K562 (cell line): ENCODE results near the gene GDPD2. TPM values are rescaled to one million over a fixed set of nuclear protein-coding genes. Genes with fewer than 3 reads are reported as not detected.

Experiments used
- ATAC-seq: fragments of 200-7000 bp; cut with Tn5 transposase; 3 replicates; pipeline ENCODE4 v1.9.1; 2020; ENCODE audit warnings: moderate library complexity
- BruUV-seq: library from RNA; stranded (reverse); fragments of 400-500 nt; replicated peaks from 2 replicates; lab custom pipeline; 2021; lab: Mats Ljungman, UMichigan
- CTCF ChIA-PET: fragments of 300-600 bp; formaldehyde crosslinking; extraction: SDS; loops from one replicate; lab custom pipeline; 2021; ENCODE audit warnings: low intra/inter-chr PET ratio; lab: Yijun Ruan, JAX
- POLR2A ChIA-PET: fragments of 300-600, 350-650 bp; sonication (Branson Sonifier 250); formaldehyde crosslinking; extraction: SDS; loops from one replicate; lab custom pipeline; 2021; ENCODE audit warnings: antibody characterized with exemption, inconsistent platforms; lab: Yijun Ruan, JAX
- DNase-seq, 4 experiments: peaks; one replicate each; pipeline versions ENCODE4 v3.0.0 to v3.0.0-alpha.2; 2011 to 2018; ENCODE audit warnings: low spot score in 3 of 4, mixed read lengths in 3 of 4; ENCODE audit errors: extremely low read depth in 1 of 4
- FAIRE-seq: peaks from 2 replicates; lab custom pipeline; 2011; peaks lifted over from hg19 to GRCh38; lab: Jason Lieb, UNC
- H2AFZ ChIP-seq: 2 replicates; pipeline ENCODE4 v1.6.0; 2011; ENCODE audit warnings: low read depth, low read length, control low read depth, inconsistent platforms
- H3K27ac ChIP-seq: fragments of 200-600 bp; 3 replicates; pipeline ENCODE4 v1.8.0; 2011; ENCODE audit warnings: low read depth, mild to moderate bottlenecking, control low read depth, inconsistent platforms, low read length, moderate library complexity, mixed read lengths; ENCODE audit errors: extremely low read depth
- H3K27me3 ChIP-seq, 2 experiments: fragments of 300-600 bp in 1 of 2; 2 replicates in 1 of 2; 3 replicates in 1 of 2; pipeline versions ENCODE4 v1.6.0 to v1.8.0; 2011; ENCODE audit warnings: inconsistent platforms in 2 of 2, low read length in 2 of 2, mild to moderate bottlenecking in 1 of 2, mixed read lengths in 1 of 2, moderate library complexity in 1 of 2; ENCODE audit not compliant: control insufficient read depth in 2 of 2, insufficient read depth in 2 of 2
- H3K36me3 ChIP-seq: fragments of 300-600 bp; 3 replicates; pipeline ENCODE4 v1.8.0; 2011; ENCODE audit warnings: mild to moderate bottlenecking, low read length, inconsistent platforms; ENCODE audit not compliant: control insufficient read depth, insufficient read depth
- H3K4me1 ChIP-seq, 2 experiments: fragments of 200-600 bp in 1 of 2; replicated peaks in 1 of 2; 2 replicates in 1 of 2; 3 replicates in 1 of 2; pipeline versions ENCODE4 v1.5.1 to v1.8.0; 2011; ENCODE audit warnings: inconsistent platforms in 2 of 2, low read length in 2 of 2, mild to moderate bottlenecking in 1 of 2, mixed read lengths in 1 of 2, moderate library complexity in 1 of 2; ENCODE audit not compliant: control insufficient read depth in 2 of 2, insufficient read depth in 2 of 2
- H3K4me2 ChIP-seq: 2 replicates; pipeline ENCODE4 v1.6.1; 2011; ENCODE audit warnings: low read length, control low read depth, inconsistent platforms, mixed read lengths; ENCODE audit not compliant: insufficient read depth
- H3K4me3 ChIP-seq: fragments of 200-600 bp; sonication (generic), shearing (Covaris generic); 2 replicates; pipeline ENCODE4 v1.5.1; 2016; ENCODE audit warnings: control low read depth, inconsistent platforms
- H3K79me2 ChIP-seq: fragments of 200-600 bp; 3 replicates; pipeline ENCODE4 v1.8.0; 2011; ENCODE audit warnings: low read length, inconsistent platforms; ENCODE audit not compliant: control insufficient read depth, insufficient read depth
- H3K9ac ChIP-seq, 2 experiments: 2 replicates each; pipeline versions ENCODE4 v1.6.0 to v1.6.1; 2011; ENCODE audit warnings: low read depth in 2 of 2, low read length in 2 of 2, control low read depth in 1 of 2, inconsistent platforms in 1 of 2, mild to moderate bottlenecking in 1 of 2, mixed read lengths in 1 of 2; ENCODE audit not compliant: insufficient read depth in 1 of 2
- H3K9me1 ChIP-seq: one replicate; pipeline ENCODE4 v1.6.0; 2011; ENCODE audit warnings: inconsistent platforms, mild to moderate bottlenecking, low read length, moderate library complexity; ENCODE audit not compliant: control insufficient read depth, insufficient read depth
- H3K9me3 ChIP-seq: replicated peaks from 2 replicates; pipeline ENCODE4 v1.5.1; 2011; ENCODE audit warnings: low read depth, low read length, inconsistent platforms; ENCODE audit not compliant: control insufficient read depth, insufficient read depth
- H4K20me1 ChIP-seq: replicated peaks from 2 replicates; pipeline ENCODE4 v1.6.1; 2011; ENCODE audit warnings: low read length, inconsistent platforms, mixed read lengths; ENCODE audit not compliant: control insufficient read depth, insufficient read depth
- ATF4 ChIP-seq: fragments of 450-650 bp; formaldehyde crosslinking; IDR thresholded peaks from 2 replicates; pipeline ENCODE4 v1.4.0; 2022; ENCODE audit warnings: mild to moderate bottlenecking, moderate library complexity
- CEBPB ChIP-seq: fragments of 450-650 bp; IDR thresholded peaks from 2 replicates; pipeline ENCODE4 v1.6.1; 2016; ENCODE audit warnings: missing genetic modification characterization, missing compliant biosample characterization
- CREBBP ChIP-seq: IDR thresholded peaks from one replicate; pipeline ENCODE4 v1.6.1; 2012; ENCODE audit warnings: low read depth, mild to moderate bottlenecking, control low read depth, inconsistent platforms, low read length
- CTCF ChIP-seq, 3 experiments: IDR thresholded peaks in 2 of 3; conservative IDR thresholded peaks in 1 of 3; 2 replicates each; pipeline ENCODE4 v1.5.1; 2011 to 2012; ENCODE audit warnings: low read length in 3 of 3, mild to moderate bottlenecking in 3 of 3, control low read depth in 2 of 3, improper control_type of control experiment in 1 of 3, inconsistent platforms in 1 of 3, low read depth in 1 of 3, mixed read lengths in 1 of 3, moderate library complexity in 1 of 3; ENCODE audit not compliant: insufficient read depth in 2 of 3
- E2F8 ChIP-seq: fragments of 450-650 bp; IDR thresholded peaks from 2 replicates; pipeline ENCODE4 v1.7.1; 2018; ENCODE audit warnings: mild to moderate bottlenecking, low read depth; ENCODE audit not compliant: partially characterized antibody
- EP300 ChIP-seq: IDR thresholded peaks from 2 replicates; pipeline ENCODE4 v1.6.1; 2012; ENCODE audit warnings: low read length, improper control_type of control experiment
- GTF3C2 ChIP-seq: IDR thresholded peaks from 3 replicates; pipeline ENCODE4 v1.6.1; 2011; ENCODE audit warnings: borderline replicate concordance, mild to moderate bottlenecking, moderate library complexity; ENCODE audit not compliant: insufficient read length; ENCODE audit errors: extremely low read depth
- NFRKB ChIP-seq: fragments of 450-650 bp; IDR thresholded peaks from 2 replicates; pipeline ENCODE4 v1.6.1; 2016; ENCODE audit warnings: low read depth
- TAF15 ChIP-seq: fragments of 200-400 bp; formaldehyde crosslinking; IDR thresholded peaks from 2 replicates; pipeline ENCODE4 v1.6.1; 2017; ENCODE audit warnings: mild to moderate bottlenecking, low read depth, low read length, moderate library complexity
- TARDBP ChIP-seq: fragments of 450-650 bp; IDR thresholded peaks from 2 replicates; pipeline ENCODE4 v1.6.1; 2016
- TGIF2 ChIP-seq: sonication (generic); formaldehyde crosslinking; IDR thresholded peaks from 2 replicates; pipeline ENCODE4 v1.8.1; 2022; ENCODE audit warnings: mild to moderate bottlenecking, missing genetic modification reagents, moderate library complexity
- ZNF277 ChIP-seq: fragments of 250-450 bp; sonication (Bioruptor Pico); IDR thresholded peaks from 2 replicates; pipeline ENCODE4 v1.8.0; 2022; ENCODE audit warnings: inconsistent platforms, mild to moderate bottlenecking, moderate library complexity, borderline replicate concordance
- WGBS: fragments of 100-300 bp; shearing (Covaris generic); methylation state at CpG from one replicate; pipeline ENCODE4 v1.1.6; 2016; ENCODE audit warnings: low coverage, mixed read lengths; ENCODE audit not compliant: insufficient coverage; ENCODE audit errors: missing lambda C conversion rate; 5-methylcytosine and 5-hydroxymethylcytosine counted together
- in situ Hi-C: fragments of 300-500 bp; cut with MboI; formaldehyde crosslinking; loops from 4 replicates; pipeline ENCODE4 v1.15.0; 2018; ENCODE audit warnings: inconsistent platforms, mixed read lengths
- intact Hi-C: fragments of 100-400 bp; cut with micrococcal nuclease; formaldehyde crosslinking; loops from 2 replicates; pipeline ENCODE4 v1.14.2; 2022
- polyA plus RNA-seq, 8 experiments: library from polyadenylated mRNA; depleted of rRNA in 4 of 8; stranded (reverse) in 5 of 8; unstranded in 3 of 8; fragments of >200 nt; fragmentation: Nextera tagmentation in 2 of 8; fragmentation: Illumina TruSeq in 1 of 8; extraction: Ambion mirVana in 2 of 8; extraction: Trizol in 1 of 8; gene quantifications; 2 replicates each; pipeline versions ENCODE4 v1.2.1 to v1.2.3, GENCODE V29; 2011 to 2014; ENCODE audit warnings: inconsistent platforms in 1 of 8, missing spikeins in 1 of 8
- total RNA-seq, 7 experiments: library from RNA; depleted of rRNA in 6 of 7; stranded (reverse); fragments of >200 nt in 6 of 7; fragmentation: Illumina TruSeq in 2 of 7; extraction: Trizol in 2 of 7; gene quantifications; 2 replicates each; pipeline versions ENCODE4 v1.2.1 to v1.2.3, GENCODE V29; 2011 to 2021; ENCODE audit warnings: low replicate concordance in 1 of 7

The GDPD2 gene
- total and polyA plus RNA-seq, 9 of the 15 experiments (the other 6 are each of a cell fraction or from before 2014, with no cell fraction given), result not detected

GRCh38 chrX:70405003-70405402, 18.1 kb upstream of the GDPD2 start (continued):
- TF ChIP-seq GTF3C2, result no peak
- TF ChIP-seq E2F8, result no peak
- no peak for TF ChIP-seq TGIF2 (CRISPR knock-in tag)
- TF ChIP-seq, all 486 proteins: peak for 0

- H3K9me1 ChIP-seq, result no peaks in the 10 kb centered on the region
- WGBS, result 88% methylated on average over 2 of the region's 2 CpGs
- FAIRE-seq (no peak), ATAC-seq (no peak), DNase-seq (no peak)
- no peaks in the 10 kb centered on the region for H3K9me3 ChIP-seq
- no peak overlapping the region for H3K27ac ChIP-seq
- H4K20me1 ChIP-seq, result no peaks in the 10 kb centered on the region
- in situ Hi-C loops, result no loop called here
- H3K27me3 ChIP-seq, result no peaks in the 10 kb centered on the region
- no peaks in the 10 kb centered on the region for H3K79me2 ChIP-seq
- H3K36me3 ChIP-seq, result peaks cover 33% of the 10 kb centered on the region
- no peak overlapping the region for H3K4me3 ChIP-seq
- H3K4me1 ChIP-seq, result no peaks in the 10 kb centered on the region
- CTCF ChIA-PET, result no interaction called here
- POLR2A ChIA-PET, result no interaction called here
- no TSS peak for BruUV-seq
- H2AFZ ChIP-seq, result no peak overlapping the region
- no peak overlapping the region for H3K9ac ChIP-seq
- no peak overlapping the region for H3K4me2 ChIP-seq
- intact Hi-C loops, result no loop called here
- TF ChIP-seq CREBBP, result no peak
- no peak for TF ChIP-seq CEBPB
- TF ChIP-seq ATF4, result no peak
- TF ChIP-seq EP300, result no peak
- no peak for TF ChIP-seq ZNF277 (CRISPR knock-in tag)
- no peak for TF ChIP-seq TARDBP
- no peak for TF ChIP-seq NFRKB
- no peak for TF ChIP-seq TAF15
- TF ChIP-seq CTCF (IDR thresholded peaks at IDR 0.05 in 2 of 3, conservative IDR thresholded peaks at IDR 0.05 in 1 of 3; ENCODE audit: insufficient read depth in 2 of 3, low read depth in 1 of 3, low read length in 3 of 3), result no peak
Observed at GRCh38 chrX:70410921-70411320, 12.2 kb upstream of the GDPD2 start.
